HG03565 (cell line): Measurements from ENCODE around the gene CYP19A1.

Experiments used
- ATAC-seq: cut with Tn5 transposase; IDR thresholded peaks from one replicate; pipeline ENCODE4 v1.9.1; 2021; ENCODE audit warnings: mild to moderate bottlenecking, moderate library complexity; ENCODE audit not compliant: unreplicated experiment

The CYP19A1 gene

DNA sequence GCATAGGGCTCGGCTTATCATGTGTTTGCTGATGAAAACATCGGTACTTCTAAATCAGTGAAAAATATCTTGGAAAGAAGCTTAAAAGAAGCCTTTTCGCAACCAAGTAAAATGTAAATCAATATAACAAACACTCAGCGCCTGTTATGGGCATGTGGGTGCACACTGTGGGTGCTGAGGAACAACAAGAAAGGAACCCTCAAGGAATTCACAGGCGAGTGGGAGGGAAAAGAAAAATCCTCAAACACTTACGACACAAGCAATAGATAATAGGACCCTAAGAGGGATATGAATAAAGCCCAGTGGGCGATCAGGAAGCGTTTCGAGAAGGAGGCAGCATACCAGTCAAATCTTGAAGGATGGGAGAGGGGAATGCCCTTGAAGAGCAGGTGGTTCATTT lies 25.0 kb upstream of the CYP19A1 start:
- ATAC-seq, result no peak

DNA sequence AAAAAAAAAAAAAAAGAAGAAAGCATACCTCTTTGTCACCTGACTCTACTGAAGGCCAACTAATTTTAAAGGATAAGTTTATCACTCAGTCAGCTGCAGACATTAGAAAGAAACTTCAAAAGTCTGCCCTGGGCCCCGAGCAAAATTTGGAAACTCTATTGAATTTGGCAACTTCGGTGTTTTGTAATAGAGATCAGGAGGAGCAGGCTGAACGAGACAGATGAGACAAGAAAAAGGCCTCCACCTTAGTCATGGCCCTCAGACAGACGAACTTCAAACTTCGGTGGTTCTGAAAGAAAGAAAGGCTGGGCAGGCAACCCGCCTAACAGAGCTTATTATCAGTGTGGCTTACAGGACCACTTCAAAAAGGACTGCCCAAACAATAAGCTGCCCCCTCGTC lies 21.6 kb upstream of the CYP19A1 start:
- ATAC-seq, result no peak

DNA sequence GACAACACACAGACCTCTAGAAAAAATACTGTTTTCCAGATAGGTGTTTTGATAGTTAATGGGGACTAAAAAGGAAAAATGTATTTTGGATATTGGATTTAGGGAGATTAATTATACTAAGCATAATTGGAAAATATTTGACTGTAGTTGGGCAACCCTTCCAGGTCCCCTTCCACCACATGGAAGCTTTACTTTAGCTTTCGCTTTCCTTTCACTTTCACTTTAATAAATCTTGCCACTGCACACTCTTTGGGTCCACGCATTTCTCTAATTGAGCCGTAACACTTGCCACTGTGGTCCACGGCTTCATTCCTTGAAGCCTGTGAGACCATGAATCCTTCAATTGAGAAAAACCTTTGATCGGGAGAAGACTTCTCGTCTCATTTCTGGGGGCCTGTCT lies 18.6 kb upstream of the CYP19A1 start:
- no peak for ATAC-seq

DNA sequence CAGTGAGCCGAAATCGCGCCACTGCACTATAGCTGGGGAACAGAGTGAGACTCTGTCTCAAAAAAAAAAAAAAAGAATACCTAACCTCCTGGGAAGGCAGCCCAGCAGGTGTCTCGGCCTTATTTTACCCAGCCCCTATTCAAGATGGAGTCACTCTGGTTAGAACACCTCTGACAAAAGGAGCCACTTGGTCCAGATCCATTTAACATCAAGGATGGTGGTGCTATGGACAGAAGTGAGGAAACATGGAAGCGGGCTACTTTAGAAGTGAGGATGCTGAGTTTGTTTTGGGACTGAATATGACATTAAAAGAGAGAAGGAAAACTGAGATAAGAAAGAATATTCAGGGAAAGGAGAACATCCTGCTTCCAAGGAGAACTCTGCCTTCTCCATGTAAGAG lies 17.8 kb upstream of the CYP19A1 start:
- no peak for ATAC-seq

DNA sequence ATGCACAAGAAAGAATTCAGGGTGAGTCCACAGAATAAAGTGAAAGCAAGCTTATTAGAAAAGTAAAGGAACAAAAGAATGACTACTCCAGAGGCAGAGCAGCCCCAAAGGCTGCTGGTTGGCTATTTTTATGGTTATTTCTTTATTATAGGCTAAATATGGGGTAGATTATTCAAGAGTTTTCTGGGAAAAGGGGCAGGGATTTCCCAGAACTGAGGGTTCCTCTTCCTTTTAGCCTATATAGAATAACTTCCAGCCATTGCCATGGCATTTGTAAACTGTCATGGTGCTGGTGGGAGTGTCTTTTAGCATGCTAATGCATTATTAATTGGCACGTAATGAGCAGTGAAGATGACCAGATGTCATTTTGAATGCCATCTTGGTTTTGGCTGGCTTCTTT lies 16.7 kb upstream of the CYP19A1 start:
- ATAC-seq, result no peak

DNA sequence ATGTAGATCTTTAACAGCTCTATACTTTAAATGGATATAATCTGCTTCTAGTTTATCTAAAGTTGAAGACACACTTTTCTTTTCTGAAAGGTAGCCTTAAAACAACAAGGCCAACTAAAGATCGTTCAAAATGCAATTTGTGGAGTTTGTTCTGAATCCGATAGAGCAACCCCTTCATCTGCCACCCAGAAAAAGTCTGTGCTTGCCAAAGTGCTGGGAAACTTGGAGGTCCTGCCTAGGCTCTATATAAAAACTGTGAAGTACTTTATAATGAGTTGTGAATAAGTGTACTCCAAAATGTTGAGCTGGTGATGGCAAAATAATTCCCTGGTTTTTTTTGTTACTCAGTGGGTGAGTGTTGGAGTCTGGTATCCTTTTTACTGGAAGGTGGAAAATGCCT lies 15.6 kb upstream of the CYP19A1 start:
- no peak for ATAC-seq

DNA sequence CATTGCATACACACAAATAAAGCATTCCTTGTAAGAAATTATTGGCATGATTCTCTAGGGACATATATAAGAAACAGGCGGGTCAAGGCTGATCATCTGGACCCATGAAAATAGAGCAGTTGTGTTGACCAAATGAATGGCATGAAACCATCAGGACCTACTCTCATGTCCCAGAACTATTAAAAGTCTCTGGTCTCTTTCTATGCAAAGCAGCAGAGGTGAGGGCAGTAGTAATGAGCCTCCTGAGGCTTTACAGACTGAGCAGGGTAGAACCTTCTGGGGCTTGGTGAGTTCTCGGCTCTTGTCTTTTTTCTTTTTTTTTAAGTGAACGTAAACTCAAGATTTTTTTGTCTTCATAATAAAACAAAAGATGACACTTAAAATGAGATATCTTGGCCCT lies 12.3 kb upstream of the CYP19A1 start:
- ATAC-seq, result no peak

DNA sequence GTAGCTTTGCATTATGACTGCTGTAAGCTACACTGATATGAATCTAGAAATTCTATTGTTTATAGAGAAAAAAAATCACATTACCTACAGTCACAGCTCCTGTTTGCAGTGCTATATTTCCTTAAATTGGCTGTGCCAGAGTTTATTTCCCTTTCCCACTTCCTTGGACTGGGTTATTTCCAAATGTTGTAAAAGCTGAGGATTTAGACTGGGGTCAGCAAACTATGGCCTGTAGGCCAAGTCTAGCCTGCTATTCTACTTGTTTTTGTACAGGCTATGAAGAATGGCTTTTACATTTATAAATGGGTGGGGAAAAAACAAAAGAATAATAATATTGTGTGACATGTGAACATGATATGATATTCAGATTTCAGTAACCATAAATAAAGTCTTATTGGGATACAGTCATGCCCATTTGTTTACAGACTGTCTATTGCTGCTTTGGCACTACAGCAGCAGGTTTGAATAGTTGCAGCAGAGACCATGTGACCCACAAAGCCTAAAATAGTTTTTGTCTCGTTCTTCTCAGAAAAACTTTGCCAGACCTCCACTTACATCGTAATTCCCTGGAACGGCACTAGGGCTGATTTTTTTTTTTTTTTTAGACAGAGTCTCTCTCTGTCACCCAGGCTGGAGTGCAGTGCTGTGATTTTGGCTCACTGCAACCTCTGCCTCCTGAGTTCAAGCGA lies 10.9 kb upstream of the CYP19A1 start:
- ATAC-seq, result no peak

DNA sequence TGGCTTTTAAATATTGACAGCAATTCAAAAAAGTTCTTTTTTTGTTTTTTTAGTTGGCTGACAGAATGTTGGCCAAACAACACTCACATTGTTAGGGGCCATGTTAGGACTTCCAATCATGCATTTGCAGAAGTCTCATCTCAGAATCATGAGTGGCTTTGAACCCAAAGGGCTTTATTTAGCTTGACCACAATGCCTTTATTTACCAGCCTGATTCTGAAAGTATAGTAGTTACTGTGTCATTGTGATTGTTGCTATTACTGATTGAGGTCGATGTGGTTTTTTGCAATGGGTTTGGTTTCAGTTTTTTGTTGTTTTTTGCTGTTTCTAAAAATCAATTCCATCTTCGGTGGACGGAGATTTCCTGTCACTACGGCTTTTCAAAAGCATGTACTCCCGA lies 10.3 kb upstream of the CYP19A1 start:
- peak; percentile 96 for ATAC-seq

DNA sequence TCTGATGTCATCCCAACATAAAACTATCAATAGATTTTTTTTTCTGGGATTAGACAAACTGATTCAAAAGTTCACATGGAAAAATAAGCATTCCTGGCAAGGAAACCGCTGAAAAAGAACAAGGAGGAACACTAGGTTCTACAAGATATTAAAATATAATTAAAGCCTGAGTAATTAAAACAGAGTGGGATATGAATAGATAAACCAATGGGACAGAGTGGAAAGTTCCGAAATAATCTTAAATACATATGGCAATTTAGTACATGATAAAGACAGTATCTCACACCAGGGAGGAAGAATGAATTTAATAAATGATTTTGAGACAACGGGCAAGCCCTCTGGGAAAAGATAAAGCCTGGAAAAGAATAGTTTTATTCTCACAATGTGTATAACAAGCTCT lies 7.7 kb upstream of the CYP19A1 start:
- ATAC-seq, result no peak

DNA sequence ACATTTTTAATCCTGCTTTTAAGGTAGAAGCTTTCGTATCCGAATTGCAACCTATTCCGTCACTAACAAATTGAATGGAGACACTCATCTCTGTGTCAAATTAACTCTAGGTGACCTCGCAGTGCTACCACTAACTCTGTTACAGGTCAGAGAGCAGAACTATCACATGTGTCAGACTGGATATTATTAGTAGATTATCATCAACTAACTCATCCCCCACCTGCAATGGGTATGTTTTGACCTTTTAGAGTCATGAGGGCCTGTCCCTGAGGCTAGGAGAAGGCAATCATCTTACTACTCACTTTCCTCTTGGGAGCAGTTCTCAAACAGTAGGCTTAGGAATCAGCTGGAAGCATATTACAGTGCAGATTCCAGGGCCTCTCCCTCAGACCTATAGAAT lies 5.1 kb upstream of the CYP19A1 start:
- no peak for ATAC-seq

DNA sequence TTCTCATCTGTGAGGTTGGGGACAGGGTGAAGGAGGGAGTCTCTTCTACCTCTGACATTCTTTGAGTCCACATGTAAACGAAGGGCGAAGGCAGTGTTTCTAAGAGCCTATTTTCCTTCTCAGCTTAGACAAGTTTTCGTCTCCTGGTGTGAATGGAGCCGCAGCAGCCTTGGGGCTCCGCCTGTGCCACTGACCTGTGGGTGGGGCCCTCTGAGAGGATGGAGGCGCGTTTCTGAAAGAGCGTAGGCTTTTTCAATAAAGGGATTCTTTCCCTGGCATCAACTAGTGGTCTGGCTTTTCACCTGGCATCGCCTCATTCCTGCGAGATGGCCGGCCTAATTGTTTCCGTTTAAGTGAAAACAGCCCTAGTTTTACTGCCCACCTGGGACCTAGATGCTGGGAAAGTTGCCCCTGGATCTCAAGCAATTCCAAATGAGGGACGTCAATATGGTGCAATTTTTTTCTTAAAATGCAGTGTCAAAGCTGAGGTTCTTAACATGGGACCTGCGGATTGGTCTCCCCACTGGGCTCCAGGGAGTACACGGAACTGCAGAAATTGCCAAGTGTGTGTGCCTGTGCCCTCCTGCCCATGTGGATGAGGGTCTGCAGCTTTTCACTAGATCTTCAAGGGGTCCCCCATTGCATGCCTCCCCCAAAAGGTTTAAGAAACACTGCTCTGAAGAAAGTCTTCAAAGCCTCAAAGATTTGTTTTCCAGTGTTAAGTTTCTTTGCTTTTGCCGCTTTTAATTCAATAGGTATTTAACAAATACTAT lies 4.0 kb upstream of the CYP19A1 start:
- no peak for ATAC-seq

DNA sequence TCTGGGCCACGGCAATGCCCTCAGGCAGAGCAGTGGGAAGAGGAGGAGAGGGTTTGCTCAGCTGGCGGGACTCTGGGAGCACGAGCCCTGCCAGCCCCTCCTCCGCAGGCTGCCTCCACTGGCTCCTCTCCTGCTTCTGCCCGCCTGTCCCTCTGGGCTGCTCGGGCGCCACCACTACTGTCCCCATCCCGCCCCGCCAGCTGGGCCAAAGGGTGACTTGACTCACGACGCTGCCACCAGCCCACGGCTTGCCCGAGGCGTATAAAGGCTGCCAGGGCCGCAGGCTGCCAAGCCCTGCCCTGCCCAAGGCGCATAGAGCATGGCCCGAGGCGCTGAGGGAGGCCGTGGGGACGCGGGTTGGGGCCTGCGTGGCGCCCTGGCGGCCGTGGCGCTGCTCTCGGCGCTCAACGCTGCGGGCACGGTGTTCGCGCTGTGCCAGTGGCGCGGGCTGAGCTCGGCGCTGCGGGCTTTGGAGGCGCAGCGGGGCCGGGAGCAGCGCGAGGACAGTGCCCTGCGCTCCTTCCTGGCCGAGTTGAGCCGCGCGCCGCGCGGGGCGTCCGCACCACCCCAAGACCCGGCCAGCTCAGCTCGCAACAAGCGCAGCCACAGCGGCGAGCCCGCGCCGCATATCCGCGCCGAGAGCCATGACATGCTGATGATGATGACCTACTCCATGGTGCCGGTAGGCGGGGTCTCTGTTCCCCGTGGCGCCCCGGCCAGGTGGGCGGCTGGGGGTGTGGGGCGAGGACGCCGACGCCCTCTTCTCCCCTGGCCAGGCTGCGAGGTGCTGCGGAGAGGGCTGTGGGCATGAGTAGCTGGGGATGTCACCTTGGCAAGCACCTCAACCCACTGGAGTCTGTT lies 3.2 kb upstream of the CYP19A1 start, which contains the start of gene GLDN:
Gene GLDN (plus strand): TSS at position 290 of the 861 bp plus-strand sequence. CDS start 30 bp downstream, at position 320.
- ATAC-seq, result no peak

DNA sequence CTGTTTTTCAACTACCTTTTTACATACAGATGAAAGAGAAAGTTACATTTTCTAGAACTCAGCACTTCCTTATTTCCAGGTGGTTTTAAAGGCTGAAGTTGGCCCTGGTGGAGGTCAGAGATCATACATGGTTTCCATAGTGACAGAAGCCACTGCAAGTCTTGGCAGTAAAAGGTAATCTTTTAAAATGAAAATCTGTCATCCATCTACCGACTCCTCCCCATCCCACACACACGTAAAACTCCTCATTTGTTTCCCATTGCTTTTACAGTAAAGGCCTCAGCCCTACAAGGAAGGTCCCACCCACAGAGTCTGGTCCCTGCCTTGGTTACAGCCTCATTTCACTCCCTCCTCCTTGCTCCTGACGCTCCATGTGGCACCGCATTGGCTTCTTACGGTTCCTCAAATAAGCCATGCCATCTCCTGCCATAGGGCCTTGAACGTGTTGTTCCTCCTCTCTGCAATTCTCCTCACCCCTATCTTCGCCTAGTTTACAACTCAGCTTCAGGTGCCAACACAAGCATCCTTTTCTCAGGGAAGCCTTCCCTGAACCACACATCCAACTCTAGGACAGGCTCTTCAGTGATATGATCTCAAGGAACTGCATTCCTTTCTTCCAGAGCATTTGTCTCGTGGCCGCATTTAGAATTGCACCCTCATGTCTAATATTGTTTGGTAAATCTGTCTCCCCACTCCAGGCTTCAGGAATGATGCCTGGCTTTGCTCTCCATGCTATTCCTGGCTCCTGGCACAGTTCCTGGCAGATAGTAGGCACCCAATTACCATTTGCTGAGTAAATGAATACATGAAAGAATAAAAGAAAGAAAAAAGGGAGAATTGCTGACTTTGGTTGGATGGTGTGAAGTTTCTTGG lies 2.6 kb downstream of the CYP19A1 start:
- ATAC-seq, result peak; percentile 70

DNA sequence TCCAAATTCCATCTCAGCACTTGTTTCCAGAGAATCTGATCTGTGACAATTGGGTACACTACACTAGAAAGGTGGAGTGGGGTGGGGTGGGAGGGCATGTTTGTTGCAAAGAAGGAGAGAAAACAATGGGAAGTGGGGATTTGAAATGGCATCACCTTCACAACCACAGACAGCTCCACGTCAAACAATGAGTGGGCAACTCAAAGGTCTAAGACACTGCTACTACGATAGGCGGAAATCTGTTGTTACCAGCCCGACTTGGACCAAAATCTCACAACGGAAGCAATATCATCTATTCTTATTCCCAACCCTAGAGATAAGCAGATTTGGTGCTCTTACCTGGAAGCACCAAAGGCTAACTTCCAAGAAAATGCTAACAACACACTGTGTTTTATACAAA lies 3.3 kb downstream of the CYP19A1 start:
- no peak for ATAC-seq

DNA sequence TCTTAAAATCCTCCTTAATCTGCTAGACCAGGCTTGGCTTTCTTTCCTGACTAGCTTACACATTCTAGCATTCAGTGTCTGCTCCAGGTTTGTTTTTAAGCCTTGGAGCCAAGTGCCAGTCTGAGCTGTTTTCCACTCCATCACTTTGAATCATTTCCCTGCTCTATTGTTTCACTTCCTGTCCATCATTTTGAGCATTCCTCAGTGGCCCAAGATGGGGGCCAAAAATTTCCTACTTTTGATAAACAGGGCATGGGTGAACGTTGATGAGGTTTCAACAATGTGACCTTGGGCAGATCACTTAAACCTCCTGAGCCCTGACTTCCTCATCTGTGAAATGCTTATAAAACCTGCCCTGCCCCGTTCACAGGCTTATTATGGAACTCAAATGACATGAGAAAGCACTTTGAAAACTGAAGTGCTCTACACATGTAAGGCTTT lies 4.4 kb downstream of the CYP19A1 start:
- ATAC-seq, result no peak

DNA sequence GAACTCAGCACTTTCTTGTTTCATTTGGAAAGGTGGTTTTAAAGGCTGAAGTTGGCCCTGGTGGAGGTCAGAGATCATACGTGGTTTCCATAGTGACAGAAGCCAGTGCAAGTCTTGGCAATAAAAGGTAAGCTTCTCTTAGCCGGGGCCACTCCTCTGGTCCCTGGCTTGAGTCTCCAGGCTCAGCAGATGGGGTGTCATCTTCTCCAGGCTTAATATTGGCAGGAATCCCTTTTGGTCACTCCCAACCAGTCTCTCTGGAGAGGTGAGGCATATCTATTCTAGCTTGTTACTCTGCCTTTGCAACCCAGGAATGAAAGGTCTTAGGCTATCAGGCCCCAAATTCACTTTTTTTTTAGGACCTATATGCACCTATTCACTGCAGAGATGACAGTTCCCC lies 4.8 kb downstream of the CYP19A1 start:
- no peak for ATAC-seq

DNA sequence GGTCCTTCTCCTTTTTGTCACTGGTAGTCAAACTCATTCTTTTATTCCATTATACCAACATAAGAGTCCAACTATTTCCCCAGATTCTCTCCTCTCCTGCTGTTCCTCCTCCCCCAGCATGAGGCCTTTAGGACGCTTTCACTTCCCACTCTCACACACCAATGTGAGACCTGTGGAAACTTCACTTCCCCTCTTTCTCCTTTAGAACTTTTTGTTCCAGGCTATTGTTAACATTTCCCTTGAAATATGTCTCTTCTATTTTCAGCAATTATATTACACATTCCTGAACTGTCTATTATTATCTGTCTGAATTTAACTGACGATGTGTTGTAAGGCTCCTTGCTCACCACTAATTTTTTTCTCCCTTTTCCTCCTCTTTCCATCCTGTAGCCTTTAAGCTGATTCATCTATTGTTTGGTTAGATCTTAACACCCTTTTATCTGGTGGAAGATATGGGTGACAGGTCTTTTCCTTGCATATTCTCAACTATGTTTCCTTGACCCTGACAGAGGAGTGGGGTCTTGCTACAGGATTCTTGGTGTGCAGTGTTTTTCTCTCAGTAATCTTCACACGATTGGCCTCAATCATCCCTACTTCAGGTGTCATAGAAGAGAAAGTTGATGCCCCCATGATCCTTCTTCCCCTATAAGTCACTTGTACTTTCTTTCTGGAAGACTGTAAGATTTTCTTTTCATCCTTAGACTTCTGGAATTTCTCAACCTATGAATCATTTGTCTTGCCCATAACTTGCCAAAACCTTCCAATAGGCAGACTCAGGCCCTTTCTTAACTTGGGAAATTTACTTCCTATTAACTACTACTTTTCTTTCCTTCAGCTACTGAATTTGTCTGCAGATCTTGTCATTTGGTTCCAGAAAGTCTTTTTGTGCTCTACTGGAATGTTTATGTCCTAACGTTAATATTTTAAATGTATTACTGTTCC lies 5.9 kb downstream of the CYP19A1 start:
- ATAC-seq, result no peak

DNA sequence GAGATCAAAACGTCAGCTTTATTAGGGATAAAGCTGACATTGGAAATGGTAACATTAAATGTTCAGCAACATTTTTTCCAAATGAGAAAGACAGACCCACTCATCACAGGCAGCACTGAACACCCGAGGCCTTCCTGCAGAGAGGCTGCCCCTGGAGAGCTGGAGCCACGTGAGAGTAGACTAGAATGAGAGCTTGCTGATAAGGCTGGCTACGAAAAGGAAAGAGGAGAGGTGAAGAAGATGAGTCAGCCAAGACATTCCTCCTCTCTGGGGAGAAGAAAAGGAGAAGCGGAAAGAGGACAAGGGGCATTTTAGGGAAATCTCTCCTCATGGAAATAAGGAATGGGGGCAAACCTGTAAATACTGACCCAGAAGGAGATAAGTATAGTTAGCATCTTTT lies 7.3 kb downstream of the CYP19A1 start:
- ATAC-seq, result no peak
